GM15510 (cell line): ENCODE data around the gene KRTAP13-3.

Experiments used
- POLR2A ChIP-seq: IDR thresholded peaks from 3 replicates; pipeline ENCODE4 v1.6.1; 2011; ENCODE audit warnings: borderline replicate concordance; ENCODE audit not compliant: insufficient read length; ENCODE audit errors: extremely low read depth

KRTAP13-3 gene, protein sequence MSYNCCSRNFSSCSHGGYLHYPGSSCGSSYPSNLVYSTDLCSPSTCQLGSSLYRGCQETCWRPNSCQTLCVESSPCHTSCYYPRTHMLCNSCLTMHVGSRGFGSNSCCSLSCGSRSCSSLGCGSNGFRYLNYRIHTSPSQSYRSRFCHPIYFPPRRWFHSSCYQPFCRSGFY

DNA sequence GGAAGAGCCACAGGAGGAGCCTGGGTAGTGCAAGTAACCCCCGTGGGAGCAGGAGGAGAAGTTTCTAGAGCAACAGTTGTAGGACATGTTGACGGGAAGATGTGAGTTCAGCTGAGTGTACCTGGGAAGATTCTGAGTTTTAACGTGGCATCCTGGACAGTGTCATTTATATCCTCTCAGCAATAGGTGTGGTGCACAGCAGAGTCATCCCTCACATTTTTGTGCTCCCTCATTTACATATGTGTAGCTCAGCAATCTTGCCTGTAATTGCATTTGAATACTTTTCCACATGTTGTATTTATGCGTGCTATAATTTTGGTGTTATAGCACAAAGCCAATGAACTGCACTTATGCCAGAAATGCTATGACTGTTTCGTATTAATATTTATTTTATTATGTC is at the start of gene KRTAP13-3:
KRTAP13-3 (minus strand) TSS at position 101 of the 400 bp plus-strand sequence; CDS start at position 87, 14 bp downstream.
- TF ChIP-seq POLR2A: no peak

DNA sequence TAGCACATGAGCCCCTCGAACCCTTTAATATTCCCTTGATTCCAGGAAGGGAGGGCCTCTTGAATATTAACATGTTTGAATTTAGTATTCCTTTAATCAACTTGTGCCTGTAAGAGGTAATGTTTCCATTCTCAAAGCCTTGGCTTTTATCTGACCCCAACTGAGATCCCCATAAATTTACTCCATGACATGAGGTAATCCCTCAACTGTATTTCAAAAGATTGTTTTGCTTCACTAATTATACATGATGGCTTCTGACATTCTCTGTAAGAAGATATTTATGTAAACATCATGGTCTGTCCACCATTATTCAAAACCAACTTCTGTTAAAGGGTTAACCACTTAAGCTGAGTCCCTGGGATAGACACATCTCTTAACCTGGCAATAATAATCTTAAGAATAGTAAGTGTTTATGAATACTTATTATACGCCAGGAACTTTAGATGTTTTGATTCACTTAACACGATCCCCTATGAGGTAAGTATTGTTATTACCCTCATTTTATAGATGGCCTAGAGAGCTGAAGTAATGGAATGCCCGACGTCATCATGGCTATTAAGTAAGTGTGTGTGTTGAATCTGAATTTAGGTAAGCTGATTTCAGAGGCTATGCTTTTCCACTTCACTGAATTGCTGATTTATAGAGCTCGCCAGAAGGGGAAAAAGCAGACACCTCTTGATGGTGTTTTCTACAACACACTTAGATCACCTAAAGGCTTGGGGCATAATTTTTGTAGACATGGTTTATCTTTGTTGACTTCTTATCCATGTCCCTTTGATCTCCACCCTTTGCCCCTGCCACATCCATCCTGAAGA is 43.4 kb upstream of the KRTAP13-3 start:
- no peak for TF ChIP-seq POLR2A

GRCh38 chr21:30463713-30464112 is 38.0 kb upstream of the KRTAP13-3 start:
- no peak for TF ChIP-seq POLR2A

- no peak for TF ChIP-seq POLR2A
These were observed 22.8 kb upstream of the KRTAP13-3 start for GRCh38 chr21:30448514-30448913.

DNA sequence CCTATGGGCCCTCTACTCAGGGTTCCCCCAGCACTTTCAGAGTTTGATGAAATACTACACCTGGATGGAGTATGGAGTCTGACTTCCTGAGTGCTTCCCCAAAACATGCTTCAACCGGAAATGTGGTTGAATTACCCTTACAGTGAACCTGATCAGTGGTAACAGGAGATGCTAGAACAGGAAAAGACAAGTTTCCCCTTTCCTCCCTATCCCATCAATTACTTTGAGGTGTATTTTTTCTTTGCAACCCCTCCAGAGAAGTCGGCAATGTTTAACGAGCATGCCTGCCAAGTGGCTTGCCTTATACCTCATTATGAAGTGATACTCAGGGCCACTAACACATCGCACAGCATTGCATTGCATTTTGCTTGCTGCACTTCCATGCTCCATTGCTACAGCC is 21.3 kb upstream of the KRTAP13-3 start:
- TF ChIP-seq POLR2A: no peak

DNA sequence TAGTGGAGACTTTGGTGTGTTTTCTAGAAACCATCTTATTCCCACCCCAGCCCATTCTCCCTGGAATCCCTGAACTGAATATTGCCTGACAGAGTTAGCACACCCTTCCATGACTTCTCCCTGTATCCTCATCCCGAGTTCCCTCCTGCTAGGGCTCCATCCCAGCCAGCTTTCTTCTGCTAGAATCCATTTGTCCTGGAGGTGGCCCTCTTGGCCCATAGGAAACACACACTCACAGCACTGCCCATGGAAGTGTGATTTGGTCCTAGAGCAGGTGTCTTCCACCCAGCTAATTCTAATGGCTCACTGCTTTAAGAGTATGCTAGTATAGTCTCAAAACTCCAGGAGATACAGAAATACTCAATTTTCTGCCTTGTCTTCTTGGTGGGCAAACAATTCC is 18.5 kb upstream of the KRTAP13-3 start:
- no peak for TF ChIP-seq POLR2A

- no peak for TF ChIP-seq POLR2A
These were observed 17.5 kb upstream of the KRTAP13-3 start for GRCh38 chr21:30443226-30443625.

DNA sequence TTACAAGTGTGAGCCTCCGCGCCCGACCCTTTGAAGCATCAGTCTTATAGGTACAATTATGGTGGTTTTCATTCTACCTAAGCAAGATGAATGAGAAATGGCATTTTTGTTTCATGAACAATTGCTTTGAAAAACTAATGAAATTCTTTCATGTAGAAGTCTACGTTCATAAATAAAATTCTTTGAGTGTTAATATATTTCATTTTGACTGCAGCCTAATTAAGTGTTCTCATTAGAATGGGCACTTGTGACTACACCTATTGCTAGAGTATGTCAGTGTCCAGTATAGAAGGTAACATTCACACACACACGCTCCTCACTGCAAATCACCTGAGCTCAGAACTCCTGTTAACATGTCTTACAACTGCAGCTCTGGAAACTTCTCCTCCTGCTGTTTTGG is 14.2 kb upstream of the KRTAP13-3 start, which contains the start of gene KRTAP15-1:
KRTAP15-1 (plus strand) TSS at position 301 of the 400 bp plus-strand sequence; CDS start at position 354, 53 bp downstream.
- TF ChIP-seq POLR2A: no peak

DNA sequence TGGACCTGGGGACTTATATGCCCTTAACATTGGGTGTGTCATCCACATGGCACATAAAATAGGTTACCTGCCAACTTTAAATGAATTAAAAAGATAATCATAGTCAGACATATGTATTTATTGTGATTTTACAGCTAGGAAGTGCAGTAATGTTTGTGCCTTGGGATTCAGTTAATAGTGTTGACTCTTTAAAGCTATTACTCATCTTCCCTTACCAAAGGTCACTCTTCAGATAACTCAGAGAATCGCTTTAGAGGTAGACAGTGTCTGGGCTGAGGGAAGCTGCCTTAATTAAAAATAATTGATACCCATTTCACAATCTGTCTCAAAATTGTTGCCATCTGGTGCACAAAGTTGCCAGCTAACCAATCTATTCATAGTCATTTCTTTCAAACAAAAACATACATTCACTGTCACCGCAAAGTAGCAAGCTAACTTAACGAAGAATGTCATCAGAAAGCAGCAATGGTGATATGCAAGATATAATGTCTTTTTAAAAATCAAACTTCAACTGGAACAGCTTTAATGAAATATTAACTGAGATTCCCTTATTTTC is 11.4 kb upstream of the KRTAP13-3 start:
- no peak for TF ChIP-seq POLR2A

GRCh38 chr21:30434033-30434631 is 8.4 kb upstream of the KRTAP13-3 start:
- TF ChIP-seq POLR2A: no peak

GRCh38 chr21:30430170-30430655 is 4.5 kb upstream of the KRTAP13-3 start, which contains the start of gene KRTAP13-4:
TSS of gene KRTAP13-4 (plus strand) at chr21:30430220. CDS start at chr21:30430276, 56 bp downstream.
- no peak for TF ChIP-seq POLR2A

DNA sequence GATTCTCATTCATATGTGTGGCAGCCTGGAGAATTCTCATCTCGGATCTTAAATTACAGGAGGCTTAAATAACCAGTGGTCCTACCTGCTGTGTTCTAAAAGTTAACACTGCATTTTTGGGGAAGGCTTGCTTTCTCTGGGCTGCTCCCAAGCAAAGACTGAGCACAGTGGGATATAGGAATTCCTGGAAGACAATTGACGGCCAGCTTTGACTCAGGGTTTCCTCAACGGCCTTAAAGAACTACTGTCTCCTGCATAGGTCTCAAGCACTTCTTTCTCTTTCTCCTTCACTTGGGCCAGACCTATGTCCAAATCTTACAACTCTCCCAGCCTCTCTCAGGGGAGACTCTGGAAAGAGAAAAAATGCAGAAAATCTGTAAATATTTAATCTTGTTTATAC is 1.0 kb upstream of the KRTAP13-3 start:
- no peak for TF ChIP-seq POLR2A

DNA sequence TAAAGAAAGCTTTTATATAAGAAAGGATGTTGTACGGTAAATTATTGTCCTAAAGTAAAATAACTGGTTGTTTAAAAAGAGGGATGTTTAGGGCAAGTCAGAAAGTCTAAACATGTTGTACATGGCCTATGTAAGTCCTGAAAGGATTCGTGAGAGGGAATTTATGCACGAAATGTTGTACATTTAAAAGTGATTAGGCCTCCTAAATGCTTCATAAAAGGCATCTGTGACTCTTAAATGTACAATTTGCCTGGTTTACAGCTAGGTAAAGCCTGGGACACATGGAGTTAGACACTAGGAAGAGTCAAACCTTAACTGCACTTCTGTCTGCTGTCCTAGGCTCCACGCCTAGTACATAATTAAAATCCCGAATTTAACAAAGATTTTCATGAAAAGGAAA is 9.7 kb downstream of the KRTAP13-3 start:
- no peak for TF ChIP-seq POLR2A

- TF ChIP-seq POLR2A: no peak
These were observed 16.8 kb downstream of the KRTAP13-3 start for GRCh38 chr21:30408782-30409494.

- no peak for TF ChIP-seq POLR2A
These were observed 30.0 kb downstream of the KRTAP13-3 start, which contains the start of gene KRTAP13-1 for GRCh38 chr21:30395731-30396130. TSS of gene KRTAP13-1 (plus strand) at chr21:30396031. CDS start at chr21:30396087, 56 bp downstream.

GRCh38 chr21:30391492-30392025 is 34.2 kb downstream of the KRTAP13-3 start:
- no peak for TF ChIP-seq POLR2A
